DND-41 (cell line): ENCODE results near the gene MOB3B.

ENCODE experiments used
- ATAC-seq: fragments of 200-7000 bp; cut with Tn5 transposase; 3 replicates; pipeline ENCODE4 v1.9.1; 2021; ENCODE audit warnings: low read depth; ENCODE audit not compliant: insufficient read depth
- DNase-seq: peaks from one replicate; pipeline ENCODE4 v3.0.0-alpha.2; 2020
- H2AFZ ChIP-seq: 2 replicates; pipeline ENCODE4 v1.6.0; 2012; ENCODE audit warnings: low read depth, low read length
- H3K27ac ChIP-seq: 2 replicates; pipeline ENCODE4 v1.5.1; 2012; ENCODE audit warnings: low read length, inconsistent platforms
- H3K27me3 ChIP-seq: fragments of 200-600 bp; sonication (generic); 2 replicates; pipeline ENCODE4 v1.6.0; 2012; ENCODE audit warnings: low read length, mild to moderate bottlenecking, inconsistent platforms; ENCODE audit not compliant: insufficient read depth, poor library complexity
- H3K36me3 ChIP-seq: 2 replicates; pipeline ENCODE4 v1.5.1; 2012; ENCODE audit warnings: low read length, inconsistent platforms; ENCODE audit not compliant: insufficient read depth
- H3K4me1 ChIP-seq: 2 replicates; pipeline ENCODE4 v1.5.1; 2012; ENCODE audit warnings: mild to moderate bottlenecking, low read length; ENCODE audit not compliant: insufficient read depth
- H3K4me2 ChIP-seq: 2 replicates; pipeline ENCODE4 v1.6.0; 2012; ENCODE audit warnings: mild to moderate bottlenecking, moderate library complexity, low read length, inconsistent platforms; ENCODE audit not compliant: insufficient read depth
- H3K4me3 ChIP-seq, 2 experiments: fragments of 200-600 bp in 1 of 2; shearing (Covaris generic) in 1 of 2; 2 replicates each; pipeline ENCODE4 v1.5.1; 2012 to 2016; ENCODE audit warnings: inconsistent platforms in 2 of 2, low read length in 2 of 2, mild to moderate bottlenecking in 2 of 2, low read depth in 1 of 2, moderate library complexity in 1 of 2
- H3K79me2 ChIP-seq: 2 replicates; pipeline ENCODE4 v1.6.0; 2012; ENCODE audit warnings: low read length, inconsistent platforms; ENCODE audit not compliant: insufficient read depth
- H3K9ac ChIP-seq: 2 replicates; pipeline ENCODE4 v1.6.0; 2012; ENCODE audit warnings: low read depth, mild to moderate bottlenecking, inconsistent platforms, low read length, moderate library complexity
- H3K9me3 ChIP-seq: 2 replicates; pipeline ENCODE4 v1.5.1; 2012; ENCODE audit warnings: low read length, moderate library complexity, mild to moderate bottlenecking, inconsistent platforms; ENCODE audit not compliant: insufficient read depth, severe bottlenecking
- H4K20me1 ChIP-seq: 2 replicates; pipeline ENCODE4 v1.6.0; 2012; ENCODE audit warnings: low read length; ENCODE audit not compliant: insufficient read depth
- CTCF ChIP-seq: IDR thresholded peaks from 2 replicates; pipeline ENCODE4 v1.5.1; 2012; ENCODE audit warnings: borderline replicate concordance, low read length, moderate library complexity, mild to moderate bottlenecking; ENCODE audit not compliant: poor library complexity, severe bottlenecking; ENCODE audit errors: extremely low read depth
- EZH2 ChIP-seq: IDR thresholded peaks from 3 replicates; pipeline ENCODE4 v1.6.1; 2012; ENCODE audit warnings: borderline replicate concordance, low read depth, mild to moderate bottlenecking, moderate library complexity, low read length, inconsistent platforms; ENCODE audit not compliant: severe bottlenecking

The MOB3B gene

DNA sequence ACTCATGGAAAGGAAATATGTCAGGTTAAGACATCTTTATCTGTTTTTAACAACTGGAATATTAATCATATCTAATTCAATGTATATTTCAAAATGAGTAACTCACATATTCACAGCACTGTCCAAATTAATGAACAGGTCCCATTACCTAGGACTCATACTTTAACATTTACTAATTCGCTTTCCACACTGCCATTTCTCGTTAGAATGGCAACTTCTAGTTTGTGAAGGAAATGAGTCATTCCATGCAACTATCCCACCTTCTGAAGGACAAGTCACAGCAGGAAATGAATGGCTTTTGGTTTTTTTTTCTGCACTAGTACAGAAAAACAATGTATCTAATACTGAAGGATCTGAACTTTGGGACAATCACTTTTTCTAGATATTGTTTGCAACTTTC, 30.2 kb downstream of the MOB3B start:
- Histone ChIP-seq H3K36me3 (no peaks in the 10 kb centered on the region), H2AFZ (no peak overlapping the region), H3K4me2 (no peak overlapping the region), H3K27ac (no peak overlapping the region), H3K27me3 (no peaks in the 10 kb centered on the region), H3K9me3 (no peaks in the 10 kb centered on the region), H3K9ac (no peak overlapping the region), H3K79me2 (no peaks in the 10 kb centered on the region), H4K20me1 (no peaks in the 10 kb centered on the region), H3K4me1 (no peaks in the 10 kb centered on the region), H3K4me3 (no peak overlapping the region)
- no peak for TF ChIP-seq EZH2
- TF ChIP-seq CTCF: no peak
- no peak for ATAC-seq
- no peak for DNase-seq

- Histone ChIP-seq H2AFZ (no peak overlapping the region), H3K9ac (no peak overlapping the region), H4K20me1 (no peaks in the 10 kb centered on the region), H3K9me3 (no peaks in the 10 kb centered on the region), H3K4me2 (no peak overlapping the region), H3K4me1 (no peaks in the 10 kb centered on the region), H3K79me2 (no peaks in the 10 kb centered on the region), H3K4me3 (no peak overlapping the region), H3K27ac (no peak overlapping the region), H3K36me3 (no peaks in the 10 kb centered on the region), H3K27me3 (no peaks in the 10 kb centered on the region)
- no peak for DNase-seq
- TF ChIP-seq CTCF (no peak), EZH2 (no peak)
- no peak for ATAC-seq
Observed at GRCh38 chr9:27497883-27498417, 31.7 kb downstream of the MOB3B start.

- no peaks in the 10 kb centered on the region for H3K9me3 ChIP-seq
- no peak overlapping the region for H3K27ac ChIP-seq
- H3K4me3 ChIP-seq: no peak overlapping the region
- no peaks in the 10 kb centered on the region for H3K27me3 ChIP-seq
- no peak overlapping the region for H3K9ac ChIP-seq
- H3K4me1 ChIP-seq: no peaks in the 10 kb centered on the region
- ATAC-seq (no peak), DNase-seq (no peak)
- H3K4me2 ChIP-seq: no peak overlapping the region
- no peaks in the 10 kb centered on the region for H3K36me3 ChIP-seq
- no peaks in the 10 kb centered on the region for H3K79me2 ChIP-seq
- H4K20me1 ChIP-seq: no peaks in the 10 kb centered on the region
- no peak overlapping the region for H2AFZ ChIP-seq
- TF ChIP-seq EZH2: no peak
- TF ChIP-seq CTCF: no peak
Observed at GRCh38 chr9:27496135-27496504, 33.5 kb downstream of the MOB3B start.
